Measurements from ENCODE around the gene GPR65. TPM values are rescaled to one million over a fixed set of nuclear protein-coding genes. Genes with fewer than 3 reads are reported as not detected.

The GPR65 gene
- total and polyA plus RNA-seq, 9 of the 15 experiments (the other 6 are each of a cell fraction or from before 2014, with no cell fraction given): 0.03 to 0.11 (median 0.04) TPM; not detected in 6

GRCh38 chr14:88023658-88024187 lies 18.8 kb downstream of the GPR65 start (continued):
- TF ChIP-seq HLTF (IDR thresholded peaks at IDR 0.05) (no peak), RCOR1 (IDR thresholded peaks at IDR 0.05; ENCODE audit: borderline replicate concordance in 1 of 2, low read depth in 2 of 2, low read length in 2 of 2) (0 out of 4 replicates have a peak, but pooled peaks of 1 of the 2 experiments have one; percentile 7), ZNF766 (CRISPR knock-in tag; conservative IDR thresholded peaks at IDR 0.05) (no peak), ZBTB7A (IDR thresholded peaks at IDR 0.05; ENCODE audit: borderline replicate concordance, control insufficient read depth, low read depth, low read length) (no peak), TAL1 (IDR thresholded peaks at IDR 0.05) (0 out of 2 replicates have a peak, but pooled peaks have one; percentile 7), CTBP1 (IDR thresholded peaks at IDR 0.05; ENCODE audit: borderline replicate concordance) (no peak), NFIC (IDR thresholded peaks at IDR 0.05) (no peak), TAF9B (IDR thresholded peaks at IDR 0.05; ENCODE audit: partially characterized antibody) (no peak), ZBTB43 (CRISPR knock-in tag; IDR thresholded peaks at IDR 0.05) (no peak), REST (IDR thresholded peaks at IDR 0.05; ENCODE audit: borderline replicate concordance) (no peak), REST (CRISPR knock-in tag; IDR thresholded peaks at IDR 0.05; ENCODE audit: low read depth) (no peak), GABPA (tag; conservative IDR thresholded peaks at IDR 0.05; ENCODE audit: low read depth) (0 out of 2 replicates have a peak, but pooled peaks have one; percentile 12), ID3 (CRISPR knock-in tag; IDR thresholded peaks at IDR 0.05) (no peak), ID3 (tag; IDR thresholded peaks at IDR 0.05) (peak; percentile 31; the same call in 1 of the 2 replicates)

All from K562 (cell line).